NCI-H146 treated with DMSO at 0.1 percent for 48 hours (cell line): Measurements from ENCODE around the gene CEP72.
"Not testable (repeated sequence)": the region's sequence is repeated elsewhere in the genome, so short reads cannot be mapped to it uniquely, and the experiment has no call there.

ENCODE experiments used
- DNase-seq: peaks from one replicate; lab custom pipeline; 2025; ENCODE audit not compliant: unreplicated experiment; lab: John Stamatoyannopoulos, UW

Gene CEP72, protein sequence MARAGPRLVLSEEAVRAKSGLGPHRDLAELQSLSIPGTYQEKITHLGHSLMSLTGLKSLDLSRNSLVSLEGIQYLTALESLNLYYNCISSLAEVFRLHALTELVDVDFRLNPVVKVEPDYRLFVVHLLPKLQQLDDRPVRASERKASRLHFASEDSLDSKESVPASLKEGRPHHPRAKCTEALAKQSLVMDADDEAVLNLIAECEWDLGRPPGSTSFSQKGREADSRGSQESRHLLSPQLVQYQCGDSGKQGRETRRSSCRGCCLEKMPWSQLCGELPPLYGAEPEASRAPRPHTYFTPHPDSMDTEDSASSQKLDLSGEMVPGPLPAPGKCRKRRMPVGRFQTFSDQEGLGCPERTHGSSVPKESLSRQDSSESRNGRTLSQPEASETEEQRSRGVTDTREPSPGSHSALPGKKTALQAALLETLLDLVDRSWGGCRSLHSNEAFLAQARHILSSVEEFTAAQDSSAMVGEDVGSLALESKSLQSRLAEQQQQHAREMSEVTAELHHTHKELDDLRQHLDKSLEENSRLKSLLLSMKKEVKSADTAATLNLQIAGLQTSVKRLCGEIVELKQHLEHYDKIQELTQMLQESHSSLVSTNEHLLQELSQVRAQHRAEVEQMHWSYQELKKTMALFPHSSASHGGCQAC

DNA sequence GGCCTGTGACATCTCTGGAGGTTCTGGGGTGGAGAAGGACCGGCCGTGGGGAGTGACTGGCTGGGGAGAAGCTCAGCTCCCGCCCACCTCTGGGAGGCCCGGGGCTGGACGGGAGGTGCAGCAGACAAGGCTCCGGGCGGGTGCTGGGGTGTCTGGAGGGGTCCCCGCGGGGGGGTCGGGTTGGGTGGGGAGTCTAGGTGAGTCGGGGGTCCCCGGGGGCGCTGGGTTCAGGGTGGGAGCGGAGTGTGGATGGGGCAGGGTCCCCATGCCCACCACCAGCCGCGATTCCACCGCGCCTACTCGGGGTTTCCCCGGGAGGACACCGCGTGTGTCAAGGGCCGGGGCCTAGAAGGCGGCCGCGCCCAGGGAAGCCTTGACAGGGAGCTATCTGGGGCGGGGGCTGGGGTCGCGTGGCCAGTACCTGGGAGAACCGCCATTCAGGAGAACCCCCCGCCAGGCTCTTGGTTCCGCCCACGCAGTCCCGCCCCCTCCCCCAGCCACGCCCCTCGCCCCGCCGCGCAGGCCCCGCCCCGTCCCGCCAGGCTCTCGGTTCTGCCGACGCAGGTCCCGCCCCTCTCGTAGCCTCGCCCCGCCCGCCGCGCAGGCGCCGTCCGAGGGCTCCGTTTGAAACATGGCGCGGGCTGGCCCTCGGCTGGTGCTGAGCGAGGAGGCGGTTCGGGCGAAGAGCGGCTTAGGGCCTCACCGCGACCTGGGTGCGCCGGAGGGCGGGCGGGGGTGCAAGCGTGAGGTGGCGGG is at the start of gene CEP72:
Gene CEP72, plus strand, starts transcription at position 610 of the 756 bp plus-strand sequence. Its CDS starts 22 bp downstream, at position 632.
- DNase-seq: peak; percentile 67

DNA sequence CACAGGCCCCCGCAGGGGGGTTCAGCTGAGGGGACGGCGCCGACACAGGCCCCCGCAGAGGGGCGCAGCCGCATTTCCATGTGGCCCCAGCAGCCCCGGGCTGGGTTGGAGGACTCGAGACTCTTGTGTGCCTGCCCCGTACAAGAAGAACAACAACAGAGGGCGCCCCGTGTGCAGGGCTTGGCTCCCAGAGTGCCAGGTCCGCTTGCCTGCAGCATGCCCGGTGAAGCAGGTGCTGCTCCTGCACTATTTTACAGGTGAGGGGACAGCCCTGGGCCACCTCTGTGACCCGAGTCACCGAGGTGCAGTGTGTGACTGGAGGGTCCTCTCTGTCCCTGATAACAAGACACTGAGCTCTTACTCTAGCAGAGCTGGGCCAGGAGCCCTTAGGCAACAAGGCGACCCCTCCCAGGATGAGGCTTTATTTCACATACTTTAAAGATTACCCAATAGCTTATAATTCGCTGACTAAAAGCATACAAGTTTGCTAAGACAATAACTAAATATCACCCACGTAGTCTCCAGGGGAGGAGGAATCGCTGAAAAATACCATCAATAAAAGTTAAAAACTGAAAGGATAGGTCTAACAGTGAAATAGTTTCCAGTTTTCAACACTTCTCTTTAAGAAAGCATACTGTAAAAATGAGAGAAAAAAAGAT is 46.2 kb upstream of the CEP72 start:
- DNase-seq: no peak

DNA sequence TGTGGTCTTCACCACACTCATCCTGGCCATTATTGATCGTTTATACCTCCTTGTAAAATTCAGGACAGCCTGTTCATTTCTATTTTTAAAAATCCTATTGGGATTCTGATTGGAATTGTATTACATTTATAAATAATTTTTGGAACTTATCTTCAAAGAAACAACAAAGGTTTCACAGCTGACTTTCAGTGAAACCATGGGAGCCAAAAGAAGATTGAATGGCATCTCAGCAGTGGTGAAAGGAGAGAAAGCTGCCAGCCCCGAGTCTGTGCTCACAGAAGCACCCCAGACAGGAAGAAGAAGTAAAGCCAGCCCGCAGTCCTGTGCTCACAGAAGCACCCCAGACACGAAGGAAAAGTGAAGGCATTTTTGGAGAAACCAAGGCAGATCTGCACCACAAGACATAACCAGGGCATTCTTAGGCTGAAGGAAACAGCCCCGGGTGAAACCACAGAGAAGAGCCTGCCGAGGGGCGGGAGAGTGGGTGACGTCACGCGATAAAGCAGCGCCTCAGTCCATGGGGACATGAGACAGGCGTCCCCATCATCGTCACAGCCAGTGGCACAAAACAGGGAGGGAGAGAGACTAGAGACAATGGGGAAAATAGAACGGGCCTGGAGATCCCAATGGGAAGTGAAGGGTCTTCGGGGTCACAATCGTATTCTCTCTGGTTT is 45.4 kb upstream of the CEP72 start:
- no peak for DNase-seq

DNA sequence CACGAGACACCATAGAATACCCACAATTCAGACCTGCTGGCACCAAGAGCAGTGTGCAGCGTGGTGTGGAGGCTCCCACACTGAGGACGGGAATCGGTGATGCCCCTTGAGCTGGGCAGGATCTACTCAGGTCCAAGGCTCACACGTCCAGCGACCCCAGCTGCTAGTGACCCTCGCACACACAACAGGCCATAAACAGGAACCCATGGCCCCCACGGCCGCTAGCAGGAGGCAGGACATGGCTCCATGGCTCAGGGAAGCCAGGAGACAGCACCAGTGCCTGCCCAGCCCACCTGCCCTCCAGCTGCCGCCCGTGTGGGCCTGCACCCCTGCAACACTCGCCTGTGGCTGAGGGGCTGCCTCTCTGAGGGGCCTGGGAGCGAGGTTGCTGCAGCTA is 44.5 kb upstream of the CEP72 start:
- no peak for DNase-seq

DNA sequence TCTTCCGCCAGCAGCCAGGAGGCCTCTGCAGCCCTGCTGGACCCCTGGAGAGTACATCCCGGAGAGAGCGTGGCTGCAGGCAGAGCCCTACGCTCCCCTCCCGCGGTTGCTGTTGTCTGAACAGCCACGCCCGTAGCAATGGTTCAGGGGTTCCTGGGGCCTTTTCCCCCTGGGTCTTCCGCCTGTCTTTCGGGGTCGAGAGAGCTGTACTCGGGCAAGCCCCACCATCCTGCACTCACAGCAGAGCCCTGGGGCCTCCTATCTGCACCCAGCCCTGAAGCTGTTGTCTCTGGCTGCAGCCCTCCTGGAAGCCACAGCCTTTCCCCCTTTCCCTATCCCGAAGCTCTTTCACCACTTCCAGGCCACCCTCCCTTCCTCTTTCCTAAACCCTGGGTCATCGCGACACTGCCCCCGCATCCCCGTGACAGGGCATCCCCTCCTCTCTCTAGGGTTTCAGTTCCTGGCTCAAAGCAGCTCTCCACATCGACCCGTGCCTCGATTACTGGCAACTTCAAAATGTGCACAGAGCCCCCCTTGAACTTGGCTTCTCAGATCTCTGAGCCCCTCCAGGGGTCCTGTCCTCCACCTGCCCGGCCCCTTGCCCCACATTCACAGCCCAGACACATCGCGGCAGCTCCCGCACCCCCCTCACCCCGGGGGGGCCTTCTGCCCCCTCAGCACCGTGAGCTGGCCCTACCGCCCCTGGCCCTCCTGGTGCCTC is 43.9 kb upstream of the CEP72 start:
- no peak for DNase-seq

DNA sequence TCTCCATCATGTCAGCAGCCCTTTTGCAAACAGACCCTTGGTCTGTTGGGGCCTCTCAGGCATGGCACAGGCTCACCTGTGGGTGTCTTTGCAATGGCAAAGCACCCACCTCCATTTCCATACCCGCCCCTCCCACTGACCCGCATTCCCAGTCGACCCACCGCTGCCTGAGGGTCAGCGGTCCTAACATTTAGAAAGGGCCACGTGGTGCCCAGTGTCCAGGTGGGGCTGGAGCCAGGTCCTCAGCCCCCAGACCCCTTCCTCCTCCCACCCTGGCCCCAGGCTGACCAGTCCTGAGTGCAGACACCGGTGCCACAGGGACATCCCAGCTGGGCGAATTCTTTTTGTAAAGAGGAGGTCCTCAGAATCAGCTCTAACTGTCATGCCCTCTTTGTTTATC is 43.3 kb upstream of the CEP72 start:
- no peak for DNase-seq

DNA sequence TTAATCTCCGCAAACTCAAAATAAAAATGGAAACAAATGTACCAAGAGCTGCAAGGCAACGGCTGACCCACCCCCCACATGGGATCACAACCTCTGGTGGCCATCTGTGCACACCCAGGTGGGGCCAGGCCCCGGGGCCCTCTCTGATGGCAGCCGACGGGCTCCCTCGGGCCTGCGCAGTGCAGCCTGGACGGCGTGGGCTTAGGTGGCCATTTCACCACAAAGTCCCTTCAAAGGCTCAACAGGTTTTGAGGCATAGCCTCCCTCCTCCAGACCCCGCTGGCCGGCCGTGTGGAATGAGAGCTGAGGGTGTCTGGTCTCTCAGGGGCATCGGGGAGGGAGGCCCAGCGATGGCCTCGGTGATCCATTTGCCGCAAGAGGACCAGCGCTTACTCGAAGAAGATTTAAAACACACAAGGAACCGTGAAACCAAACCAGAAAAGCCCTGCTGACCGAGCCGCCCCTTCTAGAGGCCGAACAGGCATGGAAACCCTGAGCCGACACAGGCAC is 42.7 kb upstream of the CEP72 start:
- DNase-seq: no peak

DNA sequence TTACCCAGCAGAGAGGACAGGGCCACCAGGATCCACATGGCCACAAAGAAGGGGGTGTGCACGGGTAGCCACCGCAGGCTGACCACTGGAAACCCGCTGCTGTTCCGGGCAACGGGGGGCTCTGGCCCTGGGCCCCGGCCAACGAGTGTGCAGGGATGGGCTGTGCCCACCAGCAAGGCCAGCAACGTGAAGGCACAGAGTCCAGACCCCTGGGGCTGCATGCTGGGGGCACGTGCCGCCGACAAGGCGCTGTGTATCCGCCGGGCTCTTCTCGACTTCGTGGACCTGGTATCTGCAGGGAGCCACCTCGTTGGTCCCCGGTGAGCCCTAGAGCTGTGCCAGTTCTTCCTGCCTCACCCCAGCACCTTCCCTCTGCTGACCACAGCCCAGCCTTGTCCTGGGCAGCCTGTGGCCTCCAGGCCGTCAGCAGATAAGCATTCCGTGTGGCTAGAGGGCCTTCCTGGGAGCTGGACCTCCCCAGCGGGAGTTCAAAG is 42.2 kb upstream of the CEP72 start:
- DNase-seq: no peak

DNA sequence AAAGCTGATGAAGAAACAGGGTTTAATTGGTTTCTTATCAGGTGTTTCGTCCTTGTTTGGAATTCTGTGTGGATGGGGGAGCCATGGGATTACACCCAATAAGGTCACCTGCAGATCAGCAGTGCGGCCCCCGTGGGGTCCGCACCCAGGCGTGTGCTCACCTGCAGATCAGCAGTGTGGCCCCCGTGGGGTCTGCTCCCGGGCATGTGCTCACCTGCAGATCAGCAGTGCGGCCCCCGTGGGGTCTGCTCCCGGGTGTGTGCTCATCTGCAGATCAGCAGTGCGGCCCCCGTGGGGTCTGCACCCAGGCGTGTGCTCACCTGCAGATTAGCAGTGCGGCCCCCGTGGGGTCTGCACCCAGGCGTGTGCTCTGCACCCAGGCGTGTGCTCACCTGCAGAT is 41.7 kb upstream of the CEP72 start:
- no peak for DNase-seq

DNA sequence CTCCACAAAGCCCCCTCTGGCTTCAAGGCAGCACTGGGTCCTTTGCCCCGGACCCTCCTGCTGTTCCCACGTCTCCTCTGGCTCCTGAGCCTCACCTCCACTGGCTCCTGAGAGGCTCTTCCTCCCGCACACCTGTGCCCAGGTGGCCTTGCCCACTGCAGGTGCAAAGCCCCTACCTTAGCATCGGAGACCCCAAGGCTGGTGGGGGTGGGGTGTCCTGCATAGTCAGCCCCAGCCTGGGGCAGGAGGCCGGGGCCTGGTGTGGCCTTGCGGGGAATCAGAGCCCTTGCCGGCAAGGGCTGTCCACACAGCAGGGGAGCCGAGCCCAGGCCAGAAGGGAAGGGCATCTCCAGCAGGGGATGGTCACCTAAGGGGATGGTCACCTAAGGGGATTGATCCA is 41.3 kb upstream of the CEP72 start:
- DNase-seq: no peak

DNA sequence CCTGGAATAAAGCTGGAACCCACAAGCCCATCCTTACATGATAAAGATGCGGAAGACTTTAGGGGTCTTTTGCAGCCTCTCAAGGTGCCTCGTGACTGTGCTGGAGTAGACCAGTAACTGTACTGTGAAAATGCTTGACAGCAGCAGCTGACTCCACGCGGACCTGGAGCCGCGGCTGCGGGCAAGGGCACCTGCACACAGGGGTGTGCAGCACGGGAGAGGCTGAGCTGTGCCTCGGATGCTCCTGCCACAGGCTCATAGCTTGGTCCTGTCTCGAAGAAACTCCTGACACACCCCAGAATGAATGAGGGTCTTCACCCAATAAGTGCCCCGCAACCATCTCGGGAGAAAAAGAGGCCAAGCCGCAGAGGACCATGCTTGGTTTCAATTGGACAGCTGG is 40.3 kb upstream of the CEP72 start:
- no peak for DNase-seq

DNA sequence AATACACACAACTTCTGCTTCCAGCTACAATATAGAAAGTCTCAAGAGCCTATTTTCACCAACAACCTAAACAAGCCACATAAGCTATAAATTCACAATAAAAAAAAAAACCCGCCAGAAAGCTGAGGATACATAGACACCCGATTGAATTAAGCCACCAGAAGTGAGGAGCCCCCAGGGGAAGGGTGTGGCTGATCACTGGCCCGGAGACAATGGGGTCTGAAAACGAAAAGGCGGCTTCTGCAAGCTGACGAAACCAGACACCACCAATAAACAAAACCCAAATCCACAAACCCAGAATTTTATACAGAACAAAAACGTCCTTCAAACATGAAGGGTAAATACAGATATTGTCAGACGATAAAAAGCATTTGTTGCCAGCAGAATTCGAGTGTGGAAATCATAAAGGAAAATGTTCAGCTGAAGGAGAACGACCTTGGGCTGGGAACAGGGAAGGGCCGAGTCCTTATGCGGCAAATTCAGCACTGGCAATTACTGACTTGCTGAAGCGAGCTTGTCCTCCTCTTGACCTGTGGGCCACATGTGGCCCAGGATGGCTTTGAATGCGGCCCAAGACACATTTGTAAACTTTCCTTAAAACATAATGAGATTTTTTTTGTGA is 39.6 kb upstream of the CEP72 start:
- peak; percentile 62 for DNase-seq

DNA sequence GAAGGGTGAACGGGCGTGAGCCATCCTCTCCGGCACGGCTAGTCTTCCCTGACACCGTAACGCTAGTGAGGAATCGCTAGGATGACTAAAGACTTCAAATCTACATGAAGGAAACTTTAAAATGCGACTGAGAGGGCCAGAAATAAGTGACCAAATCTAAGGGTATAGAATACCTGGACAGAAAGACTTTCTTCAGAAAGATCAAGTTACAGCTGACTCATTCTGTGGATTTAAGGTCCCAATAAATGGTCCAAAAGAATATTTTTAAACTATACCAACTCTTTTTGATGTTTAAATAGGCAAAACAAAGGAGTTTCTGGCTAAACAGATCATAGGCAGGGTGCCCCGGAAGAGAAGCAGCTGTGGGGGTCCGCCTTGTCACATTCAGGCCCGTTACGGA is 38.9 kb upstream of the CEP72 start:
- no peak for DNase-seq

DNA sequence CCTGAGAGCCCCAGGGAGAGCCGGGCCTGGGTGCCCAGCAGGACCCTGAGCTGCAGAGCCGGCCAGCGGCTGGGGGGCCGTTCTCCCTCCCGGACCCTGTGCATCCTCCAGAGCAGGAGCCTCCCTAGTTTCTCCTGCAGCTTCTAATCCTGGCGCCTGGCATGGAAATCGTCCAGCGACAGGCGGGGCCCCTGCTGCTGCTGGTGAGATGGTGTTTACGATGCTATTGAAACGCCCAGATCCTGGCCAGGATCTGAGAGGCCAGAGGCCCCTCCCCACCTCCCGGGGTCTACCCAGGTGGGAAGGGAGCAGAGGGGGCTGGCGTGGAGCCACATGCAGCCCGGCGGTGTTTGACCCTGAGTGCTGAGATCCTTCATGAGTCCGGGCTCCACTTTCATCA is 38.2 kb upstream of the CEP72 start:
- DNase-seq: no peak

DNA sequence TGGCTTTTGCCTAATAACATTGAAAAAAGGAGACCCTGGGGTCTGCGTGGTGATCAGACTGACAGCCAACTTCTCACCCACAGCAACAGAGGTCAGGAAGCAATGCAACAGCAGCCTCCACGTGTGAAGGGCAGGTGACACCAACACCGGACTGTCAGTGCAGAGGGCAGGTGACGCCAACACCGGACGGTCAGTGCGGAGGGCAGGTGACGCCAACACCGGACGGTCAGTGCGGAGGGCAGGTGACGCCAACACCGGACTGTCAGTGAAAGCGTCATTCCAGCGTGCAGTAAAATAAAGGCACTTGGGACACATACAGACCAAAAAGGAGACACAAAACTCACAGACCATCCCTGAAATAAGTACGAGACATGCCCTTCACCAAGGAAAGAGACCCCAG is 37.2 kb upstream of the CEP72 start:
- no peak for DNase-seq

DNA sequence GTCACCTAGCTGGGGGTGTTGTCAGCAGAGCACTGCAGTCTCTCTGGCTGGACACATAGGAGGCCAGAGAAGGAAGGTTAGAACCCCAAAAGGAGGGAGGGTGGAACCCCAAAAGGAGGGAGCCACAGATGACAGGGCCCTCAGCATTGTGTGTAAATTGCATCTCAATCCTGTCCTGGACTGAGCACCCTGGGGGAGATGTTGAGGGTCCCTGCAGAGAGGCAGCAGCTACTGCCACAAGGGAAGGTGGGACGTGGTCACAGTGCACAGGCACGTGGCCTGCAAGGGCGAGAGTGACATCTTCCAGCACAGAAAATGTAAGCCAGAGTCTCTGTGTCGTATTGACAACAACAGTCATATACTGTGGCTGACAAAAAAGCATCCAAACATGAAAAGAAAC is 36.5 kb upstream of the CEP72 start:
- no peak for DNase-seq

DNA sequence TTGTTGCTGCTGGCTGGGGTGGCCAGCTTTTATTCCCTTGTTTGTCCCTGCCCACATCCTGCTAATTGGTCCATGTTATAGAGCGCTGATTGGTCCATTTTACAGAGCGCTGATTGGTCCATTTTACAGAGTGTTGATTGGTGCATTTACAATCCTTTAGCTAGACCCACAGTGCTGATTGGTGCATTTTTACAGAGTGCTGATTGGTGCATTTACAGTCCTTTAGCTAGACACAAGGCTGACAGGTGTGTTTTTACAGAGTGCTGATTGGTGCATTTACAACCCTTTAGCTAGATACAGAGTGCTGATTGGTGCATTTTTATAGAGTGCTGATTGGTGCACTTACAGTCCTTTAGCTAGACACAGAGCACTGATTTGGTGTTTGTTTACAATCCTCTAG is 34.9 kb upstream of the CEP72 start:
- DNase-seq: not testable (repeated sequence)

DNA sequence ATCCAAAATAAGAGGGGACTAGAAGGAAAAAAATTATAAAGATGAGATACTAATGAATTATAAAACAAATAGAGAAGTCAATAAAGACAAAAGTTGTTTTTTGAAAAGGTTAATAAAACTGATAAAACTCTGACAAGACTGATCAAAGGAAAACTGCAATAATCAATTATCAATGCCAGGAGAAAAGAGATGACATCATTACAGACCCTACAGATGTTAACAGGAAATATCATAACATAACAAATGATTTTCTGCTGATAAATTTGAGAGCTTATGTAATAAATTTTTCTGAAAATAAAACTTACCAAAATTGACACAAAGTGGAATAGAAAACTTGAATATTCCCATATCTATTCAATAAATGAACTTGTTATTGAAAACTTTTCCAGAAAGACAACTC is 34.3 kb upstream of the CEP72 start:
- no peak for DNase-seq

DNA sequence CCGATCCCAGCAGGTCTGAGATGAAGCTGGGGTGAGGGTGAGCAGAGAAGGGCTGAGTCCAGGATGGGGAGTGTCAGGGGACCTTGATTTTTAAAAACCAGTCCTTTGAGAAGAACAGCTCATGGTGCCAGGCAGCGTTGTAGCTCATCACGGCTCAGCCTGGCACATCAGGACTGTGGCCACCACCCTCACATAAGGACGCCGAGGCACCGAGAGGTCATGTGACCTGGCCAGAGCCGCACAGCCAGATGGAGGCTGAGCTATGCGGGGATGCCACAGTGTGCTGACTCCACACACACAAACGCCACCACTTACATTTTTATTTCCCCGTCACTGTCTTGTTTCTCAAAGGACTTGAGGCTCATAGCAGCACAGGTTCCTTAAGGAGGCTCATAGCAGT is 32.9 kb upstream of the CEP72 start:
- no peak for DNase-seq
